ENCODE results near the gene ALKBH6. TPM values are rescaled to one million over a fixed set of nuclear protein-coding genes. Genes with fewer than 3 reads are reported as not detected.
A peak's percentile ranks its signal among the peaks of the same experiment; 100 is the strongest.

The ALKBH6 gene
- total and polyA plus RNA-seq, 9 of the 15 experiments (the other 6 are each of a cell fraction or from before 2014, with no cell fraction given) = 0.67 to 62.0 (median 34.5) TPM

- no peaks in the 10 kb centered on the region for H3K79me2 ChIP-seq (ENCODE audit: control insufficient read depth, insufficient read depth, low read length)
- no peak overlapping the region for H2AFZ ChIP-seq (ENCODE audit: low read depth, low read length)
- H3K9me3 ChIP-seq (replicated peaks; ENCODE audit: control insufficient read depth, insufficient read depth, low read depth, low read length) = no peaks in the 10 kb centered on the region
- H3K9ac ChIP-seq (ENCODE audit: insufficient read depth in 1 of 2, low read depth in 2 of 2, low read length in 2 of 2) = no peak overlapping the region
- in situ Hi-C loops (cut with MboI) = no loop called here
- H4K20me1 ChIP-seq (replicated peaks; ENCODE audit: control insufficient read depth, insufficient read depth, low read length) = no peaks in the 10 kb centered on the region
- POLR2A ChIA-PET = interaction anchor here (0.7 kb wide), 1 partner anchor 134 kb away, joined by 3 read pairs; no protein-coding TSS in a partner anchor
- H3K36me3 ChIP-seq (ENCODE audit: control insufficient read depth, insufficient read depth, low read length) = no peaks in the 10 kb centered on the region
- no TSS peak for BruUV-seq (replicated peaks)
- no peak overlapping the region for H3K4me2 ChIP-seq (ENCODE audit: insufficient read depth, low read length)
- WGBS (ENCODE audit: insufficient coverage, low coverage, missing lambda C conversion rate) = 5% methylated on average over 7 of the region's 7 CpGs
- no peak overlapping the region for H3K27ac ChIP-seq (ENCODE audit: extremely low read depth, low read depth, low read length)
- H3K4me3 ChIP-seq = no peak overlapping the region
- no peak for FAIRE-seq
- intact Hi-C loops (cut with micrococcal nuclease) = no loop called here
- H3K27me3 ChIP-seq (ENCODE audit: control insufficient read depth in 2 of 2, insufficient read depth in 2 of 2, low read length in 2 of 2) = peaks cover 30 to 39% of the 10 kb centered on the region in 2 experiments; a peak in 3 of 5 replicates
- CTCF ChIA-PET (ENCODE audit: low intra/inter-chr PET ratio) = no interaction called here
- ATAC-seq = no peak
- TF ChIP-seq RBM25 (IDR thresholded peaks at IDR 0.05; ENCODE audit: low read depth, low read length, severe bottlenecking) (peak; percentile 57), NCOA2 (IDR thresholded peaks at IDR 0.05; ENCODE audit: partially characterized antibody in 2 of 2) (no peak), BCOR (IDR thresholded peaks at IDR 0.05) (0 out of 2 replicates have a peak, but pooled peaks have one; percentile 32), MYNN (IDR thresholded peaks at IDR 0.05) (peak; percentile 96), MYNN (CRISPR knock-in tag; IDR thresholded peaks at IDR 0.05) (no peak)
- no peaks in the 10 kb centered on the region for H3K9me1 ChIP-seq (ENCODE audit: control insufficient read depth, insufficient read depth, low read length)
- no peak for DNase-seq (ENCODE audit: extremely low read depth in 1 of 4, low spot score in 3 of 4)
- H3K4me1 ChIP-seq (replicated peaks in 1 of 2; ENCODE audit: control insufficient read depth in 2 of 2, insufficient read depth in 2 of 2, low read length in 2 of 2) = peaks cover 0 to 14% of the 10 kb centered on the region in 2 experiments; a peak in 2 of 5 replicates
These were observed 53.5 kb downstream of the ALKBH6 start for GRCh38 chr19:35960432-35960972.

DNA sequence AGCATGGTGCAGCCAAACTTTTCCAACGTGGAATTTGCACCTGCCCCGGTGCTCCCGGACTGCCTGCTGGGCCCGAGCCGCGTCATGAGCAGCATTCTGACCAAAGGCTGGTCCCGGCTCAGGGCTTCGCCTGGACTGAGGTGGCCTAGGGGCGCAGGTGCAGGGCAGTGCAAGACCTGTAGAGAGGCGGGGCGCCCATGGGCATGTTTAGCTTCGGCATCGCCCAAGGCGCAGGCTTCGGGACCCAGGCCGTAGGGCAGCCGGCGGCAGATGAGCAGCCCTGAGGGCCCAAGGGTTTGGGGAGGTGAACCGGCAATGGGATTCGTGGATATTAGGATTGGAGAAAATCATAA is 54.1 kb downstream of the ALKBH6 start:
- Histone ChIP-seq H3K9me1 (ENCODE audit: control insufficient read depth, insufficient read depth, low read length) (no peaks in the 10 kb centered on the region), H3K4me1 (replicated peaks in 1 of 2; ENCODE audit: control insufficient read depth in 2 of 2, insufficient read depth in 2 of 2, low read length in 2 of 2) (peaks cover 0 to 14% of the 10 kb centered on the region in 2 experiments; a peak in 2 of 5 replicates), H3K9me3 (replicated peaks; ENCODE audit: control insufficient read depth, insufficient read depth, low read depth, low read length) (no peaks in the 10 kb centered on the region), H3K4me3 (no peak overlapping the region), H2AFZ (ENCODE audit: low read depth, low read length) (no peak overlapping the region), H3K9ac (ENCODE audit: insufficient read depth in 1 of 2, low read depth in 2 of 2, low read length in 2 of 2) (no peak overlapping the region), H3K36me3 (ENCODE audit: control insufficient read depth, insufficient read depth, low read length) (no peaks in the 10 kb centered on the region), H3K27me3 (ENCODE audit: control insufficient read depth in 2 of 2, insufficient read depth in 2 of 2, low read length in 2 of 2) (peaks cover 30 to 42% of the 10 kb centered on the region in 2 experiments; a peak in 3 of 5 replicates), H3K4me2 (ENCODE audit: insufficient read depth, low read length) (no peak overlapping the region), H4K20me1 (replicated peaks; ENCODE audit: control insufficient read depth, insufficient read depth, low read length) (no peaks in the 10 kb centered on the region), H3K79me2 (ENCODE audit: control insufficient read depth, insufficient read depth, low read length) (no peaks in the 10 kb centered on the region), H3K27ac (ENCODE audit: extremely low read depth, low read depth, low read length) (no peak overlapping the region)
- POLR2A ChIA-PET = interaction anchor here (0.7 kb wide), 1 partner anchor 135 kb away, joined by 3 read pairs; no protein-coding TSS in a partner anchor
- ATAC-seq (no peak), FAIRE-seq (no peak), DNase-seq (ENCODE audit: extremely low read depth in 1 of 4, low spot score in 3 of 4) (no peak)
- intact Hi-C loops (cut with micrococcal nuclease) = no loop called here
- no TSS peak for BruUV-seq (replicated peaks)
- in situ Hi-C loops (cut with MboI) = no loop called here
- WGBS (ENCODE audit: insufficient coverage, low coverage, missing lambda C conversion rate) = 24% methylated on average over 17 of the region's 20 CpGs
- CTCF ChIA-PET (ENCODE audit: low intra/inter-chr PET ratio) = no interaction called here
- TF ChIP-seq, protein P1, sequence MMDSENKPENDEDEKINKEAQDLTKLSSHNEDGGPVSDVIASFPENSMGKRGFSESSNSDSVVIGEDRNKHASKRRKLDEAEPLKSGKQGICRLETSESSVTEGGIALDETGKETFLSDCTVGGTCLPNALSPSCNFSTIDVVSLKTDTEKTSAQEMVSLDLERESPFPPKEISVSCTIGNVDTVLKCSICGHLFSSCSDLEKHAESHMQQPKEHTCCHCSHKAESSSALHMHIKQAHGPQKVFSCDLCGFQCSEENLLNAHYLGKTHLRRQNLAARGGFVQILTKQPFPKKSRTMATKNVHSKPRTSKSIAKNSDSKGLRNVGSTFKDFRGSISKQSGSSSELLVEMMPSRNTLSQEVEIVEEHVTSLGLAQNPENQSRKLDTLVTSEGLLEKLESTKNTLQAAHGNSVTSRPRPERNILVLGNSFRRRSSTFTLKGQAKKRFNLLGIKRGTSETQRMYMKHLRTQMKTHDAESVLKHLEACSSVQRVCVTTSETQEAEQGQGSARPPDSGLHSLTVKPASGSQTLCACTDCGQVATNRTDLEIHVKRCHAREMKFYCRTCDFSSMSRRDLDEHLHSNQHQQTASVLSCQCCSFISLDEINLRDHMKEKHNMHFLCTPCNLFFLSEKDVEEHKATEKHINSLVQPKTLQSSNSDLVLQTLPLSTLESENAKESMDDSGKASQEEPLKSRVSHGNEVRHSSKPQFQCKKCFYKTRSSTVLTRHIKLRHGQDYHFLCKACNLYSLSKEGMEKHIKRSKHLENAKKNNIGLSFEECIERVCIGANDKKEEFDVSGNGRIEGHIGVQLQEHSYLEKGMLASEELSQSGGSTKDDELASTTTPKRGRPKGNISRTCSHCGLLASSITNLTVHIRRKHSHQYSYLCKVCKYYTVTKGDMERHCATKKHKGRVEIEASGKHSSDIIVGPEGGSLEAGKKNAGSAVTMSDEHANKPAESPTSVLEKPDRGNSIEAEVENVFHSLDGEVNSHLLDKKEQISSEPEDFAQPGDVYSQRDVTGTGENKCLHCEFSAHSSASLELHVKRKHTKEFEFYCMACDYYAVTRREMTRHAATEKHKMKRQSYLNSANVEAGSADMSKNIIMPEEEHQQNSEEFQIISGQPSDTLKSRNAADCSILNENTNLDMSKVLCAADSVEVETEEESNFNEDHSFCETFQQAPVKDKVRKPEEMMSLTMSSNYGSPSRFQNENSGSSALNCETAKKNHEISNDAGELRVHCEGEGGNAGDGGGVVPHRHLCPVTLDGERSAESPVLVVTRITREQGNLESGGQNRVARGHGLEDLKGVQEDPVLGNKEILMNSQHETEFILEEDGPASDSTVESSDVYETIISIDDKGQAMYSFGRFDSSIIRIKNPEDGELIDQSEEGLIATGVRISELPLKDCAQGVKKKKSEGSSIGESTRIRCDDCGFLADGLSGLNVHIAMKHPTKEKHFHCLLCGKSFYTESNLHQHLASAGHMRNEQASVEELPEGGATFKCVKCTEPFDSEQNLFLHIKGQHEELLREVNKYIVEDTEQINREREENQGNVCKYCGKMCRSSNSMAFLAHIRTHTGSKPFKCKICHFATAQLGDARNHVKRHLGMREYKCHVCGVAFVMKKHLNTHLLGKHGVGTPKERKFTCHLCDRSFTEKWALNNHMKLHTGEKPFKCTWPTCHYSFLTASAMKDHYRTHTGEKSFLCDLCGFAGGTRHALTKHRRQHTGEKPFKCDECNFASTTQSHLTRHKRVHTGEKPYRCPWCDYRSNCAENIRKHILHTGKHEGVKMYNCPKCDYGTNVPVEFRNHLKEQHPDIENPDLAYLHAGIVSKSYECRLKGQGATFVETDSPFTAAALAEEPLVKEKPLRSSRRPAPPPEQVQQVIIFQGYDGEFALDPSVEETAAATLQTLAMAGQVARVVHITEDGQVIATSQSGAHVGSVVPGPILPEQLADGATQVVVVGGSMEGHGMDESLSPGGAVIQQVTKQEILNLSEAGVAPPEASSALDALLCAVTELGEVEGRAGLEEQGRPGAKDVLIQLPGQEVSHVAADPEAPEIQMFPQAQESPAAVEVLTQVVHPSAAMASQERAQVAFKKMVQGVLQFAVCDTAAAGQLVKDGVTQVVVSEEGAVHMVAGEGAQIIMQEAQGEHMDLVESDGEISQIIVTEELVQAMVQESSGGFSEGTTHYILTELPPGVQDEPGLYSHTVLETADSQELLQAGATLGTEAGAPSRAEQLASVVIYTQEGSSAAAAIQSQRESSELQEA (IDR thresholded peaks at IDR 0.05; ENCODE audit: low read depth) = no peak

Data from K562 (cell line).